GM23248 (cell line): ENCODE results near the gene IQGAP2. TPM values are rescaled to one million over a fixed set of nuclear protein-coding genes. Genes with fewer than 3 reads are reported as not detected.
A peak's percentile ranks its signal among the peaks of the same experiment; 100 is the strongest.

Experiments used
- DNase-seq: peaks from one replicate; pipeline ENCODE4 v3.0.0-alpha.2; 2015
- H2AFZ ChIP-seq: fragments of 200-600 bp; sonication (generic); 2 replicates; pipeline ENCODE4 v1.6.1; 2016; ENCODE audit warnings: antibody characterized with exemption
- H3F3A ChIP-seq: fragments of 200-600 bp; sonication (generic); 2 replicates; pipeline ENCODE4 v1.6.1; 2016; ENCODE audit warnings: mild to moderate bottlenecking, antibody characterized with exemption, mixed run types; ENCODE audit not compliant: insufficient read depth
- H3K27ac ChIP-seq: fragments of 200-600 bp; sonication (generic); 2 replicates; pipeline ENCODE4 v1.5.1; 2016; ENCODE audit warnings: mild to moderate bottlenecking
- H3K27me3 ChIP-seq: fragments of 200-600 bp; sonication (generic); replicated peaks from 2 replicates; pipeline ENCODE4 v1.6.1; 2016; ENCODE audit warnings: mild to moderate bottlenecking; ENCODE audit not compliant: insufficient read depth
- H3K36me3 ChIP-seq: fragments of 200-600 bp; sonication (generic); 2 replicates; pipeline ENCODE4 v1.6.1; 2016; ENCODE audit warnings: low read depth, mild to moderate bottlenecking
- H3K4me1 ChIP-seq: fragments of 200-600 bp; sonication (generic); 2 replicates; pipeline ENCODE4 v1.6.1; 2016; ENCODE audit warnings: mild to moderate bottlenecking; ENCODE audit not compliant: insufficient read depth
- H3K4me2 ChIP-seq: fragments of 200-600 bp; sonication (generic); one replicate; pipeline ENCODE4 v1.6.1; 2016; ENCODE audit warnings: mild to moderate bottlenecking; ENCODE audit not compliant: unreplicated experiment
- H3K4me3 ChIP-seq: fragments of 200-600 bp; sonication (generic); 2 replicates; pipeline ENCODE4 v1.5.1; 2016; ENCODE audit warnings: mild to moderate bottlenecking
- H3K79me2 ChIP-seq: fragments of 200-600 bp; sonication (generic); 2 replicates; pipeline ENCODE4 v1.6.1; 2016; ENCODE audit warnings: mild to moderate bottlenecking; ENCODE audit not compliant: insufficient read depth
- H3K9ac ChIP-seq: fragments of 200-600 bp; sonication (generic); 2 replicates; pipeline ENCODE4 v1.6.1; 2016; ENCODE audit warnings: mild to moderate bottlenecking
- H3K9me2 ChIP-seq: fragments of 200-600 bp; sonication (generic); 2 replicates; pipeline ENCODE4 v1.6.1; 2016; ENCODE audit warnings: mixed run types, mild to moderate bottlenecking, moderate library complexity; ENCODE audit not compliant: insufficient read depth
- H3K9me3 ChIP-seq: fragments of 200-600 bp; sonication (generic); one replicate; pipeline ENCODE4 v1.6.1; 2017; ENCODE audit warnings: low read depth
- H4K20me1 ChIP-seq: fragments of 200-600 bp; sonication (generic); 2 replicates; pipeline ENCODE4 v1.6.0; 2016; ENCODE audit not compliant: insufficient read depth
- EZH2 ChIP-seq: fragments of 200-600 bp; sonication (generic); IDR thresholded peaks from 2 replicates; pipeline ENCODE4 v1.6.1; 2018; ENCODE audit warnings: antibody characterized with exemption, mild to moderate bottlenecking; ENCODE audit not compliant: insufficient read depth, poor library complexity, severe bottlenecking
- EZH2phosphoT487 ChIP-seq: fragments of 200-600 bp; sonication (generic); IDR thresholded peaks from 2 replicates; pipeline ENCODE4 v1.6.1; 2018; ENCODE audit warnings: antibody characterized with exemption, moderate library complexity, mild to moderate bottlenecking, low read depth; ENCODE audit not compliant: insufficient read depth
- WGBS, 2 experiments: methylation state at CpG; one replicate each; pipeline ENCODE4 v1.1.6; 2015 to 2017; ENCODE audit warnings: low lambda C conversion rate in 2 of 2, low coverage in 1 of 2; ENCODE audit errors: missing lambda C conversion rate in 2 of 2; 5-methylcytosine and 5-hydroxymethylcytosine counted together
- in situ Hi-C: fragments of 300-500 bp; cut with MboI; formaldehyde crosslinking; loops from 2 replicates; pipeline ENCODE4 v1.15.0; 2020
- polyA plus RNA-seq: library from polyadenylated mRNA; unstranded; fragments of >200 nt; fragmentation: Nextera tagmentation; extraction: Ambion mirVana; gene quantifications from 2 replicates; pipeline ENCODE4 v1.2.1, GENCODE V29; 2016
- total RNA-seq: library from RNA; depleted of rRNA; stranded (reverse); fragments of >200 nt; shearing (Covaris generic); gene quantifications from 2 replicates; pipeline ENCODE4 v1.2.3, GENCODE V29; 2014

The IQGAP2 gene
- total and polyA plus RNA-seq, 2 experiments from 2014 or later, result 0.11 TPM; not detected in 1

DNA sequence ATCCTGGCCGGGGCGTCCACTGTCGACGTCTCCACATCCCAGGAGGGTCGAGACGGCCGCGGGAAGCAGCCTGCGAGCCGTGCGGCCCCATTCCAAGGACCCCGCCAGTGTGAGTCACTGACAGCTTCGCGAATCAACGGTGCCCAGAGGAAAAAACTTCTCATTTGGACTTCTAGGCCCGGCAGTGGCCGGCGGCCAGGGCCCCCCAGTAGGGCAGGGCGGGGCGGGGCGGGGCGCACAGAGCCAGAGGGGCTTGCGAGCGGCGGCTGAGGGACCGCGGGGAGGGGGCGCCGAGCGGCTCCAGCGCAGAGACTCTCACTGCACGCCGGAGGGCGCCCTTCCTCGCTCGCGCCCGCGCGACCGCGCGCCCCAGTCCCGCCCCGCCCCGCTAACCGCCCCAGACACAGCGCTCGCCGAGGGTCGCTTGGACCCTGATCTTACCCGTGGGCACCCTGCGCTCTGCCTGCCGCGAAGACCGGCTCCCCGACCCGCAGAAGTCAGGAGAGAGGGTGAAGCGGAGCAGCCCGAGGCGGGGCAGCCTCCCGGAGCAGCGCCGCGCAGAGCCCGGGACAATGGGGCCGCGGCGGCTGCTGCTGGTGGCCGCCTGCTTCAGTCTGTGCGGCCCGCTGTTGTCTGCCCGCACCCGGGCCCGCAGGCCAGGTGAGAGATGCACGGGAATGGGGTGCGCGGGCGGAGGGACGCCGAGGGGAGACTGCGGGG, 312.8 kb downstream of the IQGAP2 start, which contains the start of gene F2R:
Gene F2R, plus strand, starts transcription at position 391 of the 720 bp plus-strand sequence. Its CDS starts 182 bp downstream, at position 573.
- 1% methylated on average over 46 to 73 of the region's 82 CpGs for WGBS, 2 experiments
- in situ Hi-C loops, result no loop called here
- Histone ChIP-seq H3K4me2 (peak within 1 kb of the TSS; percentile 87), H3F3A (peaks cover 5% of the 10 kb centered on the region; the same call in 1 of the 2 replicates), H3K27me3 (peaks cover 28% of the 10 kb centered on the region), H3K36me3 (no peaks in the 10 kb centered on the region), H3K4me1 (no peaks in the 10 kb centered on the region), H3K9me3 (no peaks in the 10 kb centered on the region), H3K9ac (peak within 1 kb of the TSS; percentile 67), H3K9me2 (no peaks in the 10 kb centered on the region), H3K79me2 (no peaks in the 10 kb centered on the region), H3K27ac (no peak within 1 kb of the TSS), H2AFZ (peak within 1 kb of the TSS; percentile 81), H4K20me1 (no peaks in the 10 kb centered on the region), H3K4me3 (peak within 1 kb of the TSS; percentile 87)
- TF ChIP-seq EZH2phosphoT487 (no peak), EZH2 (no peak)
- DNase-seq, result peak; percentile 74

DNA sequence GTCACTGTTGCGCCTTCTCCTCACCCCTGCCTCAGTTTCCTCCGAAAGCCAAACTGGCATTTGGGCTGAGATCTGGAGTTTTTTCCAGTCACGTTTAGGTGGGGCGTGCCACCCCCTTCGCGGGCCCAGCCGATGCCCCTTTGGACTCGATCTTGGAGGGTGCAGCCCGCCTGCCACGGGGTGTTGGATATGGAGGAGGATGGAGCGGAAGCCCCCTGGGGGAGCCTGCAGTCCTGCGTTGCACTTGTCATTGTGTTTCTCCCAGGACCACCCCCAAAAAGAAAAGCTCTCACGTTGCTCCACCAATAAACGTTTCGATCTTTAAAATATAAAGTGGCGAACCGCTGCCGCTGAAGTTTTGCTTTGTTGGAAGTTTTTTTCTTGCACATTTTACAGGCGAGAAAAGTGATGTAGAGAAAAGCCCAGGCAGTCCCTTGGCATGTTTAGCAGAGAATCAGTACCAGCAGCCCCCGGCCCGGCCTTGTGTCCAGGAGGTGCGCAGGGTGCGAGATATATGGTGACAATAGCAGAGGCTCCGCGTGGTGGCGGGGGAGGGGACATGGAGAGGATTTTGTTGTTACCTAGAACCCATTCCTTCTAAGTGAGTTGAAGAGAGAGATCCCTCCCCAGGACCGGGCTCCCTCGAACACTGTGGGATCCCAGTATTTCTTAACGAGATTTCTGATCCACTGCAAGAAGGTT, 313.5 kb downstream of the IQGAP2 start:
- in situ Hi-C loops, result no loop called here
- peak overlapping the region; percentile 81 for H2AFZ ChIP-seq
- DNase-seq, result peak; percentile 31

DNA sequence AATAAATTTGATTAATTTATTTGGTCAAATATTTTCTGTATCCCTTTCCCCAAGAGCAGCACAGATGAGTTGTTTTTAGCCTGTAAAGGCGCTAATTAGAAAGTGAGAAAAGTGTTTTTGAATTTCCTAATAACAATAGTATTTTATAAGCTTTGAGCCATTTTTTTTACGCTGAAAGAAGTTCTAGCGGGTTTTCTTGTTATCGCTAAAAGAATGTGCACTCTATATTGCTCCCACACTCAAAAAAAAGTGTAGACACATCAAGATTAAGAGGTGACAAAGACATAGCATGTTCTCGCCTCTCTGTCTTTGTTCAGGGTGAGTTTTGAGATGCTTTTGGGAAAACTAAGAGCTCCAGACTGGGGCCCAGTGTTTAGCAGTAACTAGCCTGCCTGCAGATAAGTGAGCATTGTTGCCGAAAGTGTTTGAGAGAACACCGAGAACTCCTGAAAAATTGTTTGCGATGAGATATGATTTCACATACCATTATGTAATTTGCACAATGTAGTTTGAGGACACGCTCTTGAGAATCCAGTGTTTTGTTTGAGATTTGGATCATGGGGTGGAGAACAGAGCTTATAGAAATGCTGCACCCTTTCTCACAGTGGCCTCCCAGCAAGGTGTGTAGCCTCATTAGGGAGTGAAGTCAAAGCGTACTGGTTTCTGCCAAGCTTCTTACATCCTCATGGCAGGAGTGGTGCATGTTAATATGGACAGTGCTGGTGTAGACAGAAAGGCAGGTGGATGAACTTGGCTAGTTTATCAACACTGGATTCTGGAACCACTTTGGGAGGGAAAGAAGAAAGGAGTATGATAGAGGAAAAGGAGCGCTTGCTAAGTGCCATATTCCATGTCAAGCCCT, 314.4 kb downstream of the IQGAP2 start:
- H2AFZ ChIP-seq, result peak overlapping the region; percentile 81
- WGBS, 2 experiments, result 68 to 69% methylated on average over 11 of the region's 11 CpGs
- in situ Hi-C loops, result no loop called here

More for the DNA sequence above, 313.5 kb downstream of the IQGAP2 start:
- peak overlapping the region; percentile 67 for H3K9ac ChIP-seq
- no peaks in the 10 kb centered on the region for H3K9me2 ChIP-seq
- peak overlapping the region; percentile 87 for H3K4me3 ChIP-seq
- H3K27me3 ChIP-seq, result peaks cover 28% of the 10 kb centered on the region
- H3K79me2 ChIP-seq, result no peaks in the 10 kb centered on the region; the same call in 1 of the 2 replicates
- TF ChIP-seq EZH2phosphoT487 (no peak), EZH2 (no peak)
- no peak overlapping the region for H3K27ac ChIP-seq
- no peaks in the 10 kb centered on the region for H3K4me1 ChIP-seq
- no peaks in the 10 kb centered on the region for H3K36me3 ChIP-seq
- no peaks in the 10 kb centered on the region for H3K9me3 ChIP-seq
- H3F3A ChIP-seq, result no peaks in the 10 kb centered on the region
- WGBS, 2 experiments, result 4 to 5% methylated on average over 29 of the region's 29 CpGs
- peak overlapping the region; percentile 87 for H3K4me2 ChIP-seq
- no peaks in the 10 kb centered on the region for H4K20me1 ChIP-seq

DNA sequence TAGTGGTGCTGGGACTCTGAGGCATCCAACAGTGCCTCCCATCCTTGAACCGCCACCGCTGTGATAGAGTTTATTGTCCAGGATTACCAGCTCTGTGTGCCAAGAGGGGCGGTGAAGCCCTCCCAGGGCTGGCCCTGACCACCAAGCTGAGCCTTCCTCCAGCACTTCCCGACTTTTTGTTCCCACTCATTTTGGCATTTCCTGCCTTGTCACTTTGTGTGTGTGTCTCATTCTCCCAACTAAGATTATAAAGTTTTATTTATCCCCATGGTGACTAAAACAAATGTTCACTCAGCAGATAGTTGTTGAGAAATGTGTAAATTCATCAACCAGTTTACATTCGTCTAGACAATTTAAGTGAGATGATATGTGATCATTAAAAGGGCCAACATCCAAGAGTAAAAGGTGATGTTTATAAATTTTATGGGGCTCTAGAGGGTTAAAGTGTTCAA, 315.3 kb downstream of the IQGAP2 start:
- Histone ChIP-seq H3K4me2 (no peak overlapping the region), H2AFZ (no peak overlapping the region), H3K9me2 (no peaks in the 10 kb centered on the region), H3K36me3 (no peaks in the 10 kb centered on the region), H3K9ac (no peak overlapping the region), H3K27me3 (peaks cover 20% of the 10 kb centered on the region), H3K79me2 (no peaks in the 10 kb centered on the region; the same call in 1 of the 2 replicates), H3K4me3 (no peak overlapping the region), H3K4me1 (no peaks in the 10 kb centered on the region), H3F3A (no peaks in the 10 kb centered on the region), H3K27ac (no peak overlapping the region), H4K20me1 (no peaks in the 10 kb centered on the region), H3K9me3 (no peaks in the 10 kb centered on the region)
- DNase-seq, result peak; percentile 50
- 53 to 57% methylated on average over 5 of the region's 5 CpGs for WGBS, 2 experiments
- in situ Hi-C loops, result no loop called here
- TF ChIP-seq EZH2 (no peak), EZH2phosphoT487 (no peak)

More for the DNA sequence above, 314.4 kb downstream of the IQGAP2 start:
- Histone ChIP-seq H3K9ac (0 out of 2 replicates have a peak overlapping the region, but pooled peaks have one; percentile 67), H3K9me3 (no peaks in the 10 kb centered on the region), H3K4me1 (no peaks in the 10 kb centered on the region), H3K4me3 (peak overlapping the region; percentile 87), H3K27me3 (peaks cover 28% of the 10 kb centered on the region), H3K79me2 (no peaks in the 10 kb centered on the region; the same call in 1 of the 2 replicates), H3K27ac (no peak overlapping the region), H3K9me2 (no peaks in the 10 kb centered on the region), H4K20me1 (no peaks in the 10 kb centered on the region), H3K4me2 (peak overlapping the region; percentile 87), H3K36me3 (no peaks in the 10 kb centered on the region), H3F3A (no peaks in the 10 kb centered on the region)
- DNase-seq, result no peak
- TF ChIP-seq EZH2phosphoT487 (no peak), EZH2 (peak; percentile 1)
